HUES6 (cell line): ENCODE results near the gene ABCD1.
A peak's percentile ranks its signal among the peaks of the same experiment; 100 is the strongest.

Experiments used
- H3K27ac ChIP-seq: 2 replicates; pipeline ENCODE4 v1.7.0; 2013; ENCODE audit warnings: low read depth, mild to moderate bottlenecking, low read length, inconsistent platforms
- H3K27me3 ChIP-seq: 2 replicates; pipeline ENCODE4 v1.6.1; 2013; ENCODE audit warnings: low read length; ENCODE audit not compliant: control insufficient read depth, insufficient read depth
- H3K36me3 ChIP-seq: 2 replicates; pipeline ENCODE4 v1.6.1; 2013; ENCODE audit warnings: low read length; ENCODE audit not compliant: control insufficient read depth, insufficient read depth
- H3K4me1 ChIP-seq: 2 replicates; pipeline ENCODE4 v1.6.1; 2013; ENCODE audit warnings: low read length; ENCODE audit not compliant: control insufficient read depth, insufficient read depth
- H3K4me3 ChIP-seq: 2 replicates; pipeline ENCODE4 v1.5.1; 2013; ENCODE audit warnings: low read depth, low read length
- H3K9ac ChIP-seq: one replicate; pipeline ENCODE4 v1.6.1; 2013; ENCODE audit warnings: mild to moderate bottlenecking, low read length
- H3K9me3 ChIP-seq: 2 replicates; pipeline ENCODE4 v1.6.1; 2013; ENCODE audit warnings: low read depth, low read length; ENCODE audit not compliant: control insufficient read depth, insufficient read depth

ABCD1 gene

DNA sequence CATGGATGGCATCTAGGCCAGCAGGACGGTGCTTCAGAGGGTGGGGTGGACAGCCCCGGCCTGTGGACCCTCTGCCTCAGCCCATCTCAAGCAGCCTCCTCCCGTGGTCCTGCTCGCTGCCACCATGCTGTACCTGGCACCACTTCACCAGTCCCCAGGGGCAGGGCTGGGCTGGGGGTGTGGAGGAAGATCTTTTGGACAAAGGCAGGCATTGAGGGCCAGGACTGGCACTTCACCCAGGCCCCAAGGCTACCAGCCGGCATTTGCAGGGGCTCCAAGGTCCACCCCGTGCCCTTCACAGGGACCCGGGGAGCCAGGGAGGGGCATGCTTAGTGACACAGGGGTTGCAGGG lies 40.1 kb downstream of the ABCD1 start:
- Histone ChIP-seq H3K9ac (no peak overlapping the region), H3K36me3 (no peaks in the 10 kb centered on the region), H3K4me1 (peaks cover 30% of the 10 kb centered on the region), H3K27me3 (no peaks in the 10 kb centered on the region), H3K27ac (no peak overlapping the region), H3K4me3 (no peak overlapping the region), H3K9me3 (peaks cover 26% of the 10 kb centered on the region; the same call in 1 of the 2 replicates)

DNA sequence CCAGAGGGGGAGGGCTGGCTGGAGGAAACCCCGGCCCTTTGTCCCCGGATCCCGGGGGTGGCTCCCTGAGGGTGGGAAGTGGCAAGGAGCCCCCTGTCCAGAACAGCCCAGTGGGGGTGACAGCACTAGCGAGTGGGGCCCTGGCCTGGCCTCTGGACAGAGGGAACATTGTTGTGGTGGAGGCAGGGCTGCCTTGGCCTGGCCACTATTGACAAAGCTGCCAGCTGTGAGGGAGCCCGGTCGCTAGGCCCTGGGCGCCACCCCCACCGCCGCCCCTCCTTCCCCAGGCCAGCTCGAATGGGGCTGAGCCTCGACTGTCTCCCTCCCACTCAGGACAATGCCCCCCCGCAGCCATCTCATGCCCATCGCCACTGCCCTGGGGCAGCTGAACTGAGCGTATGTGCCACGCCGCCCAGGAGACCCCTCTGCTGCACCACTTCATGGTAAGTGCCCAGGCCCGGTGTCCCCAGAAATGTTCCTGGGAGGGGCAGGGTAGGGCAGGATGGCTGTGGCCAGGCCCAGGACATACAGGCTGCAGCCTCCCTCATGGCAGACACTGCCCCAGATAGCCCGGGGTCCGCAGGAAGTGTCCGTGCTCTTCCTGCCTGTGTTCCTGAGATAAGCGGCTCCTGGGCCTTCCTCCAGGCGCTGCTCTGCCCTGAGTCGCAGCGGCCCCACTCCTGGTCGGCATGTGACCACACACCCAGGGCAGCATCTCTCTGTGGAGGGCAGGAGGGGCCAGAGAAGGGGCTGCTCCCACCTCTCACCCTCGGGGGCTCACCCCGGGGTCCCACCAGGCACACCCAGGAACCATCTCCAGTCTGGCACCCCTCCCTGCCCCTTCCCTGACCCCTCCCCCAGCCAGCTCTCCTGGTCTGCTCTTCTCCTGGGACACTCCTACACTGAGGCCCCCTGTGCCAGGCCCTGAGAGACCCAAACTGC lies 40.8 kb downstream of the ABCD1 start:
- Histone ChIP-seq H3K27ac (no peak overlapping the region; the same call in 1 of the 2 replicates), H3K36me3 (no peaks in the 10 kb centered on the region), H3K9ac (peak overlapping the region; percentile 53), H3K4me1 (peaks cover 30% of the 10 kb centered on the region), H3K27me3 (no peaks in the 10 kb centered on the region), H3K4me3 (peak overlapping the region; percentile 39; the same call in 1 of the 2 replicates), H3K9me3 (peaks cover 26% of the 10 kb centered on the region; the same call in 1 of the 2 replicates)

DNA sequence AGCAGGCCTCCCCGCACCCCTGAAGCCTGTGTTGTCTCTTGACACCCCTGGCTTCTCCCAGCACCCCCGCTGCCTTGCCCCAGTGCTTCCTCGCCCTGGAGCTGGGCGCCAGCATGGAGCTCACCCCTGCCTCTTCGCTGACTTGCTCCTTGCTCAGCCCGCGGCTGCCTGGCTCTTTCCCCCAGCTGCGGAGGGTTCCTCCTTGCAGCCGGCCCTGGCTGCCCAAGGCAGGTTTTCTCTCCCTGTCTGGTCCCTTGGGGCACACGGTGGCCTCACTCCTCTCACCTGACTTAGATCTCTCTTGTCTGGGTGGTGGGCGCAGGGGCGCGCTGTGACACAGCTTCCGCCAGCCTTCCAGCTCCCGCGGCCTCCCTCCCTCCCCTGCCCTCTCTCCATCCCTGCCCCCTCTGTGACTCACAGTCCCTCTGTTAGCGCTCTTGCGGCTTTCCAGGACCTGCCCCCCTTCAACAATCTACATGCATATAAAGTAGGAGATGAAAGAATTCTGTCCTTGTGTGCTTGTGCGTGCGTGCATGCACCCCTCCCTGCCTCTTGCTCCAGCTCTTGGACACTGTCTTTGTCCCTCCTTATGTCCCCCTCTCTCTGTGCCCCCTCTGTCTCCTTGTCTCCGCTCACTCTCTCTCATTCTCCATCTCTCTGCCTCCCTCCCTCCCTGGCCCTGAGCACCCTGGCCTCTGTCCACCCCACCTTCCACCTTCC lies 41.6 kb downstream of the ABCD1 start:
- peak overlapping the region; percentile 39; the same call in 1 of the 2 replicates for H3K4me3 ChIP-seq
- H3K9me3 ChIP-seq, result peaks cover 32% of the 10 kb centered on the region; the same call in 1 of the 2 replicates
- H3K27me3 ChIP-seq, result no peaks in the 10 kb centered on the region
- peak overlapping the region; percentile 53 for H3K9ac ChIP-seq
- H3K36me3 ChIP-seq, result no peaks in the 10 kb centered on the region
- H3K4me1 ChIP-seq, result peaks cover 30% of the 10 kb centered on the region
- no peak overlapping the region; the same call in 1 of the 2 replicates for H3K27ac ChIP-seq

DNA sequence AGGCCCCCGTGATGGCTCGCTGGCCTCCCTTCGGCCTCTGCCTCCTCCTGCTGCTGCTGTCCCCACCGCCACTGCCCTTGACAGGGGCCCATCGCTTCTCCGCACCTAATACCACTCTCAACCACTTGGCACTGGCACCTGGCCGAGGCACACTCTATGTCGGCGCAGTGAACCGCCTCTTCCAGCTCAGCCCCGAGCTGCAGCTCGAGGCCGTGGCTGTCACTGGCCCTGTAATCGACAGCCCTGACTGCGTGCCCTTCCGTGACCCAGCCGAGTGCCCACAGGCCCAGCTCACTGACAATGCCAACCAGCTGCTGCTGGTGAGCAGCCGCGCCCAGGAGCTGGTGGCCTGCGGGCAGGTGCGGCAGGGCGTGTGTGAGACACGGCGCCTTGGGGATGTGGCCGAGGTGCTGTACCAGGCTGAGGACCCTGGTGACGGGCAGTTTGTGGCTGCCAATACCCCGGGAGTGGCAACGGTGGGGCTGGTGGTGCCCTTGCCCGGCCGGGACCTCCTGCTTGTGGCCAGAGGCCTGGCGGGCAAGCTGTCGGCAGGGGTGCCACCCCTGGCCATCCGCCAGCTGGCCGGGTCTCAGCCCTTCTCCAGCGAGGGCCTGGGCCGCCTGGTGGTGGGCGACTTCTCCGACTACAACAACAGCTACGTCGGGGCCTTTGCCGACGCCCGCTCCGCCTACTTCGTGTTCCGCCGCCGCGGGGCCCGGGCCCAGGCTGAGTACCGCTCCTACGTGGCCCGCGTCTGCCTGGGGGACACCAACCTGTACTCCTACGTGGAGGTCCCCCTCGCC lies 42.4 kb downstream of the ABCD1 start:
- H3K36me3 ChIP-seq, result no peaks in the 10 kb centered on the region
- H3K27ac ChIP-seq, result no peak overlapping the region
- H3K27me3 ChIP-seq, result no peaks in the 10 kb centered on the region
- H3K4me1 ChIP-seq, result peaks cover 30% of the 10 kb centered on the region
- no peak overlapping the region for H3K4me3 ChIP-seq
- no peak overlapping the region for H3K9ac ChIP-seq
- peaks cover 29% of the 10 kb centered on the region; the same call in 1 of the 2 replicates for H3K9me3 ChIP-seq

DNA sequence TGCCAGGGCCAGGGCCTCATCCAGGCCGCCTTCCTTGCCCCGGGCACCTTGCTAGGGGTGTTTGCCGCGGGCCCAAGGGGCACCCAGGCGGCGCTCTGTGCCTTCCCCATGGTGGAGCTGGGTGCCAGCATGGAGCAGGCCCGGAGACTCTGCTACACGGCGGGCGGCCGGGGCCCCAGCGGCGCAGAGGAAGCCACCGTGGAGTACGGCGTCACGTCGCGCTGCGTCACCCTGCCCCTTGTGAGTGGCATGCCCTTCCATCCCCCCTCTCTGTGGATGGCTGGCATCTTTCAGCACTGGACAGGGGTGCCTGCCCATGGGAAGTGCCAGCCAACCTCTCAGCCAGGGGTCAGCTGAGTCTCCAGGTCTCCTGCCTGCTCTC lies 43.0 kb downstream of the ABCD1 start:
- Histone ChIP-seq H3K4me3 (no peak overlapping the region), H3K27ac (no peak overlapping the region), H3K9me3 (peaks cover 32% of the 10 kb centered on the region; the same call in 1 of the 2 replicates), H3K36me3 (no peaks in the 10 kb centered on the region), H3K27me3 (no peaks in the 10 kb centered on the region), H3K4me1 (peaks cover 30% of the 10 kb centered on the region), H3K9ac (no peak overlapping the region)

DNA sequence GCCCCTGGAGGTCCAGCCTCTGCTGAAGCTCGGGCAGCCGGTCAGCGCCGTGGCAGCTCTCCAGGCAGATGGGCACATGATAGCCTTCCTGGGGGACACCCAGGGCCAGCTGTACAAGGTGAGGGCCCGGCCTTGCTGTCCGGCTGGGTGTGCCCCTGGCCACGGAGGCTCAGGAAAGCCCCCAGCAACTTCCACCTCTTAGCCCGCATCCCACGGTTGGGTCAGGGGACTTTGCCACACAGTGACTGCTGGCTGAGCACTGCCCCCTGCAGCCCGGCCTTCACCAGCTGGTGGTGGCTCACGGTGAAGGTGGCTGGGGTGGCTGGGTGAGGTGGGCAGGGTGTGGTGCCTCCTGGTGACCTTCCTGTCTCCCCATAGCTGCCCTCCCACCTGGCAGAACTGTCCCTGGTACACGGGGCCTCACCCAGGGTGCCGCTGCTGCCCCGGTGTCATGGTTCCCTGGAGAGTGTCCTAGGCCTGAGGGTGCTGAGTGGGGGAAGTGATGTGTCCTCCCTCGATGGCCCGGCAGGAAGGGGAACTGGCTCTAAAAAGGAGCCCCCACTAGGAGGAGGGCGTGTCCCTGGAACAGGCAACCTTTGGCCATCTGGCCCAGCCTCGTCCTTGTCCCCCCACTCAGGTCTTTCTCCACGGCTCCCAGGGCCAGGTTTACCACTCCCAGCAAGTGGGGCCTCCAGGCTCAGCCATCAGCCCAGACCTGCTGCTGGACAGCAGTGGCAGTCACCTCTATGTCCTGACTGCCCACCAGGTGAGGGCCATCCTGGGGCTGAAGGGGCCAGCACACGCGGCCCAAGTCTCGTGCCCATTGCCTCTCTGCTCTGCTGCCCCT lies 43.9 kb downstream of the ABCD1 start:
- no peaks in the 10 kb centered on the region for H3K27me3 ChIP-seq
- H3K36me3 ChIP-seq, result no peaks in the 10 kb centered on the region
- peaks cover 35% of the 10 kb centered on the region; the same call in 1 of the 2 replicates for H3K9me3 ChIP-seq
- H3K4me3 ChIP-seq, result no peak overlapping the region
- no peak overlapping the region for H3K27ac ChIP-seq
- peaks cover 30% of the 10 kb centered on the region for H3K4me1 ChIP-seq
- H3K9ac ChIP-seq, result no peak overlapping the region

DNA sequence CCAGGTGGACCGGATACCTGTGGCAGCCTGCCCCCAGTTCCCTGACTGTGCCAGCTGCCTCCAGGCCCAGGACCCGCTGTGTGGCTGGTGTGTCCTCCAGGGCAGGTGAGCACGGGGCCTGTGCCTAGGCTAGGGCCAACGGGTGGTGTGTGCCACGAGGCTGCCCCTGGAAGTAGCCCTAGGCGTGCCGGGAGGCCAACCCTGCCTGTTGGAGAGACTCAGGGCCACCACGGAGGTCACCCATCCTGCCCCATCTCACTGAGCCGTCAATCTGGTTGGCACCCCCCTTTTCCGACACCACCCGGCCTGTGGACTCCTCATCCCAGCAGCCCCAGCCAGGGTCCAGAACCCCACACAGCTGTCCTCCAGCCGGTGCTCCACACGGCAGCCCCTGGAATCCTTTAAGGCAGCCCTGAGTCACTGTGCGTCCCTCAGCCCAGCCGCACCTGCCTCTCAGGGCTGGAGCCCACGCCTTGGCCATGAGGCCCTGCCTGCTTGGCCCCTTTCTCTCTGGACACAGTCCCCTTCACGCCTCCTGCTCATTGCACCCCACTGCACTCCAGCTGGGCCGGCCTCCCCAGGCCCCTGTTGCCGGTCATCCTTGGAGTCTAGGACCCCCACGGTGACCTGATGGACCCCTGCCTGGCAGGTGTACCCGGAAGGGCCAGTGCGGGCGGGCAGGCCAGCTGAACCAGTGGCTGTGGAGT lies 44.7 kb downstream of the ABCD1 start:
- H3K9ac ChIP-seq, result no peak overlapping the region
- H3K27ac ChIP-seq, result no peak overlapping the region
- H3K9me3 ChIP-seq, result peaks cover 39% of the 10 kb centered on the region; the same call in 1 of the 2 replicates
- H3K4me1 ChIP-seq, result peaks cover 26% of the 10 kb centered on the region
- no peaks in the 10 kb centered on the region for H3K27me3 ChIP-seq
- no peaks in the 10 kb centered on the region for H3K36me3 ChIP-seq
- H3K4me3 ChIP-seq, result no peak overlapping the region

DNA sequence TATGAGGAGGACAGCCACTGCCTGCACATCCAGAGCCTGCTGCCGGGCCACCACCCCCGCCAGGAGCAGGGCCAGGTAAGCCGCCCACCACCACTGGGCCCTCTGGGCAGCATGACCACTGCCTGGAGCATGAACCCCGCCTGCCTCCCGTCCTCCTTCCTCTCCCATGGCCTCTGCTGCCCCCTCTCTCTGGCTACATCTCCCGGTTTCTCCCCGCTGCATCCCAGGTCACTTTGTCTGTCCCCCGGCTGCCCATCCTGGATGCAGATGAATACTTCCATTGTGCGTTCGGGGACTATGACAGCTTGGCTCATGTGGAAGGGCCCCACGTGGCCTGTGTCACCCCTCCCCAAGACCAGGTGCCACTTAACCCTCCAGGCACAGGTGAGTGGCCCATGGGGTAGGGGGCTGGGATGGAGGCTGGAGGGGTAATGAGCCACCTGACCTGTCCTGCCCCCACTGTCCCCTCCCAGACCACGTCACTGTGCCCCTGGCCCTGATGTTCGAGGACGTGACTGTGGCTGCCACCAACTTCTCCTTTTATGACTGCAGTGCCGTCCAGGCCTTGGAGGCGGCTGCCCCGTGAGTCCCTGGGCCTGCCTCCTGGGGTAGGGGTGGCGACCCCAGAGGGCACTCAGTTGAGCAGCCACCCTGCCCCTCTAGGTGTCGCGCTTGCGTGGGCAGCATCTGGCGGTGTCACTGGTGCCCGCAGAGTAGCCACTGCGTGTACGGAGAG lies 45.4 kb downstream of the ABCD1 start:
- Histone ChIP-seq H3K27me3 (no peaks in the 10 kb centered on the region), H3K36me3 (no peaks in the 10 kb centered on the region), H3K4me3 (no peak overlapping the region), H3K9ac (no peak overlapping the region), H3K27ac (no peak overlapping the region), H3K9me3 (peaks cover 39% of the 10 kb centered on the region; the same call in 1 of the 2 replicates), H3K4me1 (peaks cover 20% of the 10 kb centered on the region)

DNA sequence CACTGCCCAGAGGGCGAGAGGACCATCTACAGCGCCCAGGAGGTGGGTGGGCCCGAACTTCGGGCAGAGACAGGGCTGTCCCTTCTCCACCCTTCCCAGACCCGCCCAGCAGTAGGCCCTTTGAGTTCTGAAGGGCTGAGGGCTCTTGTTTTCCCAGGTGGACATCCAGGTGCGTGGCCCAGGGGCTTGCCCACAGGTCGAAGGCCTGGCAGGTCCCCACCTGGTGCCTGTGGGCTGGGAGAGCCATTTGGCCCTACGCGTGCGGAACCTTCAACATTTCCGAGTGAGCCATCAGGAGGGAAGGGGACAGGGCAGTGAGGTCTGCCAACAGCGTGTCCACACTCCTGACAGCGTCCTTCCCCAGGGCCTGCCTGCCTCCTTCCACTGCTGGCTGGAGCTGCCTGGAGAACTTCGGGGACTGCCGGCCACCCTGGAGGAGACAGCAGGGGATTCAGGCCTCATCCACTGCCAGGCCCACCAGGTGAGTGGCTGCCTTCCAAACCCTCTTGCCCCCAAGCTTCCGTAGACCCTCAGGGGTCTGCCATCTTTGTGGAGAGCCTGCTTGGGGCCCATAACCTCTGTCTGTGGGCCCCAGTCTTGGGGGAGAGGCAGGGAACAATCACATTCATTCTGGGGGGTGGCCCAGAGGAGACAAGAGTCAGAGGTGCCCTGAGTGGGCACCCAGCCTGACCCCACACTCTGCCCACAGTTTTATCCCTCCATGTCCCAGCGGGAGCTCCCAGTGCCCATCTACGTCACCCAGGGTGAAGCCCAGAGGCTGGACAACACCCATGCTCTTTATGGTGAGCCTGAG lies 46.2 kb downstream of the ABCD1 start:
- Histone ChIP-seq H3K4me3 (no peak overlapping the region), H3K4me1 (peaks cover 14% of the 10 kb centered on the region), H3K9ac (no peak overlapping the region), H3K9me3 (peaks cover 41% of the 10 kb centered on the region; the same call in 1 of the 2 replicates), H3K36me3 (no peaks in the 10 kb centered on the region), H3K27me3 (no peaks in the 10 kb centered on the region), H3K27ac (no peak overlapping the region)
